BE2C (cell line): ENCODE measurements around the gene SLC25A17.

Source experiments
- DNase-seq: peaks from one replicate; pipeline ENCODE4 v3.0.0-alpha.2; 2020
- H3K27me3 ChIP-seq: fragments of 250-450 bp; sonication (Bioruptor Pico); 2 replicates; pipeline ENCODE4 v1.5.1; 2020; ENCODE audit warnings: mild to moderate bottlenecking
- H3K36me3 ChIP-seq: fragments of 250-450 bp; sonication (Bioruptor Pico); 2 replicates; pipeline ENCODE4 v1.5.1; 2020; ENCODE audit warnings: mild to moderate bottlenecking
- H3K4me1 ChIP-seq: fragments of 250-450 bp; sonication (Bioruptor Pico); 2 replicates; pipeline ENCODE4 v1.5.1; 2020
- H3K4me3 ChIP-seq: 2 replicates; pipeline ENCODE4 v1.5.1; 2011; ENCODE audit warnings: low read depth, low read length
- H3K9me3 ChIP-seq: fragments of 250-450 bp; sonication (Bioruptor Pico); 2 replicates; pipeline ENCODE4 v1.5.1; 2020
- TF ChIP-seq, protein P1 (sequence below): IDR thresholded peaks from 2 replicates; pipeline ENCODE4 v1.5.1; 2012; ENCODE audit warnings: mild to moderate bottlenecking, low read depth, low read length

Gene SLC25A17

DNA sequence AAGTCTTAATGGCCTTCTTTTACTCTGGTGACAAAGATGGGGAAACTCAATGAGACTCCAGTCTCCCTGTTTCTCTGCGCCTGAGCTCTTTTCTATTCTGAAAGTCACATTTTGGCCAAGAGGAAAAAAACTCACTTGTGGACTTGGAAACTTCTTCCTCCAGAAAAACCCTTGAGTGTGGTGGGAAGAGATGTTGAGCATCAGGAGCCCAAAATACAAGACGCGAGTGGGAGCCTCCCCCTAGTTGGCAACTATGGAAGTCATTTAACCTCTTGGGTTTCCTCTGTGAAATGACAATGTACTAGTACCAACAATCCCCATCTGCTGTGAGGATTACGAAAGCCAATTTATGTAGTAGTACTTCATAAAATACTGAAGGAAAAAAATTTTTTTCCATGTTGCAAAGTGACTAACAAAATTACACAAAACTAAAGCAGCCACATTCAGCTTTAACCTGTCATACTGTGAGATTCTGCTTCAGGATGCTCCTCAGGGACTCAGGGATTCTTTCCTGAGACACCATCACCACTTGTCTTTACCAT is 524 bp upstream of the SLC25A17 start:
- H3K4me3 ChIP-seq, result peak overlapping the region; percentile 100
- no peaks in the 10 kb centered on the region for H3K9me3 ChIP-seq
- TF ChIP-seq, protein P1, sequence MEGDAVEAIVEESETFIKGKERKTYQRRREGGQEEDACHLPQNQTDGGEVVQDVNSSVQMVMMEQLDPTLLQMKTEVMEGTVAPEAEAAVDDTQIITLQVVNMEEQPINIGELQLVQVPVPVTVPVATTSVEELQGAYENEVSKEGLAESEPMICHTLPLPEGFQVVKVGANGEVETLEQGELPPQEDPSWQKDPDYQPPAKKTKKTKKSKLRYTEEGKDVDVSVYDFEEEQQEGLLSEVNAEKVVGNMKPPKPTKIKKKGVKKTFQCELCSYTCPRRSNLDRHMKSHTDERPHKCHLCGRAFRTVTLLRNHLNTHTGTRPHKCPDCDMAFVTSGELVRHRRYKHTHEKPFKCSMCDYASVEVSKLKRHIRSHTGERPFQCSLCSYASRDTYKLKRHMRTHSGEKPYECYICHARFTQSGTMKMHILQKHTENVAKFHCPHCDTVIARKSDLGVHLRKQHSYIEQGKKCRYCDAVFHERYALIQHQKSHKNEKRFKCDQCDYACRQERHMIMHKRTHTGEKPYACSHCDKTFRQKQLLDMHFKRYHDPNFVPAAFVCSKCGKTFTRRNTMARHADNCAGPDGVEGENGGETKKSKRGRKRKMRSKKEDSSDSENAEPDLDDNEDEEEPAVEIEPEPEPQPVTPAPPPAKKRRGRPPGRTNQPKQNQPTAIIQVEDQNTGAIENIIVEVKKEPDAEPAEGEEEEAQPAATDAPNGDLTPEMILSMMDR, result no peak
- no peaks in the 10 kb centered on the region for H3K27me3 ChIP-seq
- peaks cover 12% of the 10 kb centered on the region for H3K36me3 ChIP-seq
- no peaks in the 10 kb centered on the region for H3K4me1 ChIP-seq
- DNase-seq, result no peak

DNA sequence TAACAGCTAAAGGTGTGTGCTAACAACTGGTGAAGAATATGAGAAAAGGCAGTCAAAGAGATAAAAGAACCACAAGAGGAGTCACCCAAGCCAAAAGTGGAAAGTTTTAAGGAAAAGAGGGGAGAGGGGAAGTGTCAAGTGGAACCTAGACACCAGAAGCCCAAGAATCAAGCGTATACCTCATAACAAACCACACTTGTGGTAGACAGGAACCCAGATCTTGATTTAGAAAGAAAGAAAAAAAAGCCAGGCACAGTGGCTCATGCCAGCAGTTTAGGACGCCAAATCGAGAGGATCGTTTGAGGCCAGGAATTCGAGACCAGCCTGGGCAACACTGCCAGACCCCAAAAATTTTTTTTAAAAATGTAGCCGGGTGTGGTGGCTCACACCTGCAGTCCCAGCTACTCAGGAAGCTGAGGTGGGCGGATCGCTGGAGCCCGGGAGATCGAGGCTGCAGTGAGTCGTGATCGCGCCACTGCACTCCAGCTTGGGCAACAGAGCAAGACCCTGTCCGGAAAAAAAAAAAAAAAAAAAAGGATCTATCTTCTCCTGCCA is 877 bp downstream of the SLC25A17 start:
- TF ChIP-seq, protein P1, result no peak
- peak overlapping the region; percentile 100 for H3K4me3 ChIP-seq

DNA sequence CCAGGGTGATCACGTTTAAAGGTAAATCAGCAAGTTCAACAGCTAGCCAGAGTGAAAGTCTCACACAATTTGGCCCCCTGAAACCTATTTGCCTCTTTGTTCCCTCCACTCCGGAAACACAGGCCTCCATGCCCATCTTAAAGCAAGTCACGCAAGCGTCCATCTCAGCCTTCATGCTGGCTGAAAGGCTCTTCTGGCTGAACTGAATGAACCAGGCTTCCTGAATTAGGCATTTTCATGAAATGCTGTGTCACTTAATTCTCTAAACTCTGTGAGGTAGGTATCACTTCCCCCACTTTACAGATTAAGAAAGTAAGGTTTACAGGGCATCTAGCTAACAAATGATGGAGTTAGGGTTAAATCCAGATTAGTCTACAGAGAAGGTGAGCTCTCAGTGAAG is 1.4 kb downstream of the SLC25A17 start:
- Histone ChIP-seq H3K4me3 (peak overlapping the region; percentile 100), H3K36me3 (no peaks in the 10 kb centered on the region; the same call in 1 of the 2 replicates), H3K9me3 (no peaks in the 10 kb centered on the region), H3K27me3 (no peaks in the 10 kb centered on the region), H3K4me1 (no peaks in the 10 kb centered on the region)
- DNase-seq, result no peak
- TF ChIP-seq, protein P1, result no peak

More for the DNA sequence above, 877 bp downstream of the SLC25A17 start:
- Histone ChIP-seq H3K9me3 (no peaks in the 10 kb centered on the region), H3K27me3 (no peaks in the 10 kb centered on the region), H3K4me1 (no peaks in the 10 kb centered on the region), H3K36me3 (no peaks in the 10 kb centered on the region; the same call in 1 of the 2 replicates)
- no peak for DNase-seq

DNA sequence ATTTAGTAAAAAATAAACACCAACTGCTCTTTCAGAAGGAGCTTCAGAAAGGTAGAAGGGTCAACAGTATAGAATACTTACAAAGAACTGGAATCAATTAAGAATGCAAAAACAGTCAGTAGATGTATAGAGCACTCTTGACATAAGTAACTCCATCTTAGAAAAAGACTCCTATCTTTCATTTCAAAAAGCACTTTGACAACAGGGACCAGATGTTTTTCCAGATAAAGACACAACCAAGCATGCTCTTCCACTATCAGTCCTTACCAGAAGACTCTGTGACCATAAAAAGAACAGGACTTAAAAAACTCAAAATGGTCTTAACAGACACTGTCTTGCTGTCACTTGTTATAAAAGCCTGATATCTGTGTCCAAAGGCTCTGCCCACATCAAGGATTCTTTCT is 5.2 kb downstream of the SLC25A17 start:
- TF ChIP-seq, protein P1, result no peak
- peaks cover 2% of the 10 kb centered on the region; the same call in 1 of the 2 replicates for H3K36me3 ChIP-seq
- H3K4me3 ChIP-seq, result no peak overlapping the region

DNA sequence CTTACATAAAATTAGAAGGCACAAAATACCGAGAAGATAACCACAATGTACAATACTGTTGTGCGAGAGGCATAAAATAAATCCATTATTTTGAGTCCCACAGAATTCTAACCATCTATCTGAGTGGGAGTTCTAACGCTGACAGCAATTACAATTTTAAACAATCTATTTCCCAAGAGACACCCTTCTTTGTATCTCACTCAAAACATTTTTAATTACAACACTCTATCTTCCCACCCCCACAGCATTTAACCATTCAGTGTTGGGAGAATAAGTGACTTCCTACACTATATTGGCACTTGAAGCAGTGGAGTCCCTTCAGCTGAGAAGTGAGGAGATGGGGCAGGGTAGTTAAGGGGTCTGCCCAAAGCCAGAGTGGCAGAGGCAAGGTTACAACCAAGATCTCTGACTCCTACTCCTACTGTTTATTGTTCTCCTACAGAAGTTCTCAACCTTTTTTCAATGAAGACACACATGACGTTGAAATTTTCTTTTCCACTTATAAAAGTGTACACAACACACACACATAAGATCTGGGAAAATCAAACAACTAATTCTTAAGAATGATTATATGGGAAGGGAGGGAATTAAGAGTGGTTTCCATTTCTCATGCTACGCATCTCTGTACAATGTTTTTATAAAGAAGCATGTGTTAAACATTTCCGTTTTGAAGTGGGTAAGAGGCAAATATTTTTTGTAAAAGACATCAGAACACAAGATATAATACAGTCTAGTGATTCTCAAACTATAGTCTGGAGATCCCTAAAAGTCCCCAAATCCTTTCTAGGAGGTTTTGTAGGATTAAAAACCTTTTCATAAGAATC is 10.9 kb downstream of the SLC25A17 start:
- TF ChIP-seq, protein P1, result no peak
- H3K9me3 ChIP-seq, result no peaks in the 10 kb centered on the region
- no peaks in the 10 kb centered on the region for H3K4me1 ChIP-seq
- DNase-seq, result no peak
- H3K36me3 ChIP-seq, result peaks cover 2% of the 10 kb centered on the region
- no peak overlapping the region for H3K4me3 ChIP-seq
- no peaks in the 10 kb centered on the region for H3K27me3 ChIP-seq

More for the DNA sequence above, 5.2 kb downstream of the SLC25A17 start:
- no peak for DNase-seq
- H3K27me3 ChIP-seq, result no peaks in the 10 kb centered on the region
- H3K4me1 ChIP-seq, result no peaks in the 10 kb centered on the region
- H3K9me3 ChIP-seq, result no peaks in the 10 kb centered on the region

DNA sequence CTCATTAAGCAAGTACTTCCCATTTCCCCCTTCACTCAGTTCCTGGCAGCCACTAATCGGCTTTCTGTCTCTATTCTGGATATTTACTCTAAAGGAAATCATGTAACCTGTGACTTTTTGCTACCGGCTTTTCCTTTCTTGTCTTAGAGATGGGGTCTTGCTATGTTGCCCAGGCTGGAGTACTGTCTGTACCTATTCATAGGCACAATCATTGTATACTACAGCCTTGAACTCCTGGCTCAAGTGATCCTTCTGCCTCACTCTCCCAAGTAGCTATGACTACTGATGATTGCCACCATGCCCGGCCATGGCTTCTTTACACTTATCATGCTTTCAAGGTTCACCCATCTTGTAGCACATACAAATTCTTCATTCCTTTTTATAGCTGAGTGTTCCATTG is 12.4 kb downstream of the SLC25A17 start:
- no peak for DNase-seq
- TF ChIP-seq, protein P1, result no peak
- Histone ChIP-seq H3K36me3 (peaks cover 2% of the 10 kb centered on the region), H3K4me3 (no peak overlapping the region), H3K9me3 (no peaks in the 10 kb centered on the region), H3K27me3 (no peaks in the 10 kb centered on the region), H3K4me1 (no peaks in the 10 kb centered on the region)
